Measurements from ENCODE around the gene AOPEP.

- TF ChIP-seq POLR2A (IDR thresholded peaks at IDR 0.05) (no peak), CTCF (IDR thresholded peaks at IDR 0.05) (no peak)
These were observed 33.9 kb upstream of the AOPEP start for GRCh38 chr9:94692601-94693000.

Measured in uterus (tissue), 2 donors.